Suppressor macrophage (primary cell): ENCODE data around the gene DNMT3A.
A peak's percentile ranks its signal among the peaks of the same experiment; 100 is the strongest.

Experiments
- DNase-seq, 4 experiments: peaks; one replicate each; pipeline ENCODE4 v3.0.0-alpha.2; 2020 to 2022

DNMT3A gene

GRCh38 chr2:25324905-25325592 lies 16.7 kb downstream of the DNMT3A start:
- no peak for DNase-seq

DNA sequence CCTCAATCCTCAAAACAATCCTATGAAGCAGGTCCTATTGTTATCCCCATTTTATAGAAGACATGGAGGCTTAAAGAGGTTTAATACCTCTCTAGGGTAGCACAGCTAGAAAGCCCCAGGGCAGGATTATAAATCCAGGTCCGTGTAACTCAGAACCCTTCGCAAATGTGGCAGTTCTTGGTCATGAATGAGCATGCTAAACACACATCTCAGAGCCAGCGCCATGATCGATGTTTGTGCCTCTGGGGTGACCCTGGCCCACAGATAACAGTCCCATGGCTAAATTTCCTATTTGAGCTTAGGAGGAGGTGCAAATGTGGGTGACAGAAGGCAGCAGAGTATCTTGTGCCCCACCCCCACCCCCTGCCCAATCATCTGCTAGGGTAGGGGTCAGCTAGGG lies 17.5 kb downstream of the DNMT3A start:
- no peak for DNase-seq

- no peak for DNase-seq
Observed at GRCh38 chr2:25323610-25324189, 18.0 kb downstream of the DNMT3A start.

DNA sequence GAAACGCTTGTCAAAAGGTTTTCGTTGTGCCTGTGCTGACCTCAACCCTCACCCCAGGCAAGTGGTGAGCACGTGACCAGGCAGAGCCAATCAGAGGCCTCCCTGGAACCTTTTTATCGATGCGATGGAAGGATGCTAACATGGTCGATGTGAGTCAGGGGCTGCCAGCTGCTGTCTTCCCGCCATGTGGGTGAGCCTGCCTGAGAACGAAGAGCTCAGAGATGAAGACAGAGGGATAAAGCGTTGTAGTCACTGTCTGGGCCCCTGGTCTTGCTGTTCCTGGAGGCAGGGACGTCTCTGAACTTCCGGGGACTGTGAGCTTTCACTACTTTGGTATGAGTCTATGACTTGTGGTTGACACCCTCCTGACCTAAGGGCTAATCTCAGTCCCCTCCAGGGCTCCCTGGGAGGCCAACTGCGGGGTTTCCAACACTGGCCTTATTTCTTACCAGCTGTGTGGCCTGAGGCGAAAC lies 18.6 kb downstream of the DNMT3A start:
- no peak for DNase-seq

GRCh38 chr2:25322312-25322711 lies 19.4 kb downstream of the DNMT3A start:
- peak in 2 of 4 experiments; percentile 38 for DNase-seq

- no peak for DNase-seq
Observed at GRCh38 chr2:25320077-25320476, 21.6 kb downstream of the DNMT3A start.

DNA sequence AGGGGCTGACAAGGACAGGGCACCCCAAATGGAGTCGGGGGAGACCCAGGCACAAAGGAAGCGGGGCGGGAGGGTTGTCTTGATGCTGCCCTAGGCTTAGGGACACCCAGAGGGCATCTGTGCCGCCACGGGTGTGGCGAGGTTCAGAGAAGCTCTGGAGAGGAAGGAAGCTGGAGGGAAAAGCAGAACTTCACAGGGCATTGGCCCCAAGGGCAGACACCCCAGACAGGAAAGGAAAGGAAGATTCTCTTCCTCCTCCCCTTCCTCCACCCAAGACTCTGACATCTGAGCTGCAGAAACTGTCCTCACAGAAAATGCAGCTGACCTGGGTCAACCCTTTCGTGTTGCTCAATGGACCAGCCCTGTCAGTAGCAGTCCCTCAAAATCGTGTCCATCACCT lies 25.6 kb downstream of the DNMT3A start:
- DNase-seq = peak; percentile 86 to 94 (median 94)

DNA sequence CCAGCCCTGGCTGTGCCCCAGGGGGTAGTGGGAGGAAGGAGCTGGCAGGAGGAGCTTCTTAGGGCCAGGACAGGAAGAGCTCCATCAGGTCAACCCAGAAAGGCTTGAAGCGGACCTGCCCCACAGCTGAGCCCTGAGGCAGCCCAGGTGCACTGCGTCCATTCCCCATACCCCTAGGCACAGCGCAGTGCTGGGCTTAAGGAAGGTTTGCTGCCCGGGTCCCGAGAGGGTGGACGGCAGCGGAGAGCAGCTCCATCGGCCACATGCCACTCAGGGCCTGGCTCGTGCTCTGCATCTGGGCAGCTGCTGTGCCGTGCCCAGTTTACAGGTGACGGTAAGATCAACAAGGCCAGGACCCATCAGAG lies 26.4 kb downstream of the DNMT3A start:
- DNase-seq = no peak

GRCh38 chr2:25314514-25315315 lies 27.0 kb downstream of the DNMT3A start:
- DNase-seq = peak; percentile 57 to 82 (median 77)

DNA sequence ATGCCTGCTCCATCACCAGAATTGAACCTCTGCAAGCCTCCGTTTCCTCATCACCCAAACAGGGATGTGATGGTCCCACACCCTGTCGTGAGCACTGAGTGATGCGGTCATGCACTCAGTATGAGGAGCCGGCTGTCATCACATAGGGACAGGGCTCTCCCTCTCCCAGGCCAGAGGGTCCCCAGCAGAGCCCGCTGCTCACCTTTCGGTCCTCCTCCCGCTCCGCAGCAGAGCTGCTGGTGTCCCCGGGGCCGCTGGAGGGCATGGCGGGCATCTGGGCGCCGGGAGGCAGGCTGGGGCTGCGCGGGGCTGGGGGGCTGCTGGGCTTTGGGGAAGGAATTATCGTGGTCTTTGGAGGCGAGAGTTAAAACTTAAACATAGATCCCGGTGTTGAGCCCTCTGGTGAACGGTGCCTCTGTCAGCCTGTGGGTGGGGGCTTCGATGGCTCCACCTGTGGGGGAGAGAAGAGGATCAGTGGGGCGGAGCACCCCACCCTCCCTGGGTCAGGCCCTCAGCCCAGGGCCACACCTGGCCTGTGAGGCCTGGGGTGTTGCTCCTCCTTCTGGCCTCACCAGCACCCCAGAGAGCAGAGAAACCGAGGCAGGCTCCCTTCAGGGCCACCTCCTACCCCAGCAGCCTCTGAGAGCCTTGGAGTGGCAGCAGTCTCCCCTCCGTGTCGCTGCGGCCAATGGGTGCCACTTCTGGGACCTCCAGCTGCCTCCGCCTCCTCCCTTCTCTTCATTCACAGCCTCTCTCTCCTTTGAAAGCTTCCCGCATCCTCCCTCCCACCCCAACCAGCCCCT lies 27.8 kb downstream of the DNMT3A start:
- DNase-seq = no peak

- no peak for DNase-seq
Observed at GRCh38 chr2:25312958-25313710, 28.6 kb downstream of the DNMT3A start.

GRCh38 chr2:25311865-25312575 lies 29.7 kb downstream of the DNMT3A start:
- DNase-seq = no peak

DNA sequence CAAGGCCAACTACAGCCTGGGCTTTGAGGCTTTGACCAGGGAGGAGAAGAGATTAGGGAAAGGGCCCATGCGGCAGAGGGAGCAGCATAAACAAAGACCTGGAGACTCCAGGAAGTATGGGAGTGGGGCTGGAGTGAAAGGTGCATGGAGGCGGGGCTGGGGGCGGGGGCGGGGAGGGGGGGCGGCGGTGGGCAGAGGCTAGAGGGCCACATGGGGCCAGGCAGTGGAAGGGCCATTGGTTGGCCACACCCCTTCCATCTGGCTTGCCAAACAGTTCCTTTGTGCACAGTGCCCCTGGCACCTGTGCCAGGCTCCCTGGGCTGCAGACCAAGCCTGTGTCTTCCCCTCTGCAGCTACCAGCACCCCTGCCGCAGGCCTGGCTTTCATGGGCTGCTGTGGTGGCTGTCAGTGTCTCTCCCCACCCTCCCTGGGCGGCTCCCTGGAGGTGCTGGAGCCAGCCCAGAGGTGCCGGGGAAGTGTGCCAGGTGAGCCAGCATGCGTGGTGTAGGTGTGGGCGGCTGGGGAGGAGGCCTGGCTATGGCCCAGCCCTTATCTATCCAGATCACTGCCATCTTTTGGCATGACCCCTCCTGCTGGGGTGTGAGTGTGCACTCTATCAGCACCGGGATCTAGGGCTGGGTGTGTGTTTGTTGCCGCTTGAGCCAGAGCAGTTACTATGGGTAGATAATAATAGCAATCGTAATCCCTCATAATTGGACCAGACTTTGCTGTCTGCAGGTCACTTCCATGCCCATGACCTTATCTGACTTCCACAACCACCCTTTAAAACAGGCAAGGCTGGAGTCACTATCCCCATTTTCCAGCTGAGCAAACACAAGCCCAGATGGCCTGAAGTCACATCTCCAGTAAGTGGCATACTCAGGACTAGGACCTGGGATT lies 30.5 kb downstream of the DNMT3A start:
- no peak for DNase-seq

- no peak for DNase-seq
Observed at GRCh38 chr2:25310709-25310964, 31.1 kb downstream of the DNMT3A start.

DNA sequence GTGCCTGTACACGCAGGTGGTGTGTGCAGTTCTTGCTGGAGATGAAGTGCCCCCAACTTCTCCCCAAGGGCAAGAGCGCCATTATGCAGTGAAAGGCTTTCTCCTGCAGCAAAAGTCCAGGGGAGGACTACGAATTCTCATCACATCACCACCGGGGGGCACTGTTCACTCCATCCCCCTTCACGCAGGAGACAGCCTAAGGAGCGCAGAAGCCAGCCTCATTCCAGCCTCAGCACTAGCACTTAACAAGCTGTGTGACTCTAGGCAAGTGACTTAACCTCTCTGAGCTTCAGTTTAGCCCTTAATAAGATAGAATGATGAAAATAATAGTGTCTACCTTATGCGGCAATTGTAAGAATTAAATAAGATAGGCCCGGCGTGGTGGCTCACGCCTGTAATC lies 32.3 kb downstream of the DNMT3A start:
- DNase-seq = peak; percentile 64 to 77 (median 70)

DNA sequence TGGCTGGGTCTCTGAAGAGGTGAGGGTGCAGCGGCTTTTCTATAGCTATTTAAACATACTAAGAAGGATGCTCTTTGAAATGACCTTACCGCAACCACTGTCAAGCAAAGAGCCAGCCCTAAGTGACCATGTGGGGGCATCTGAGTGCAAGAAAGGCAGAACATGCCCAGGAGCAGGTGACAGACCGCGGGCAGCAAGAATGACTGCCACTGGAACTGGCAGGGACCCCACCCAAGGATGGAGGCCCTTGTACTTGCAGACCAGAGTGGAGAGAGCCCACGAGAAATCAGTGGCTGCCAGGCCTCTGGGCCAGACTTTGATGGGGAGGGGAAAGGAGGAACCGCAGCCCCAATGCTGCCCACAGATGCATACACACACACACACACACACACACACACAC lies 33.1 kb downstream of the DNMT3A start:
- DNase-seq = no peak

- no peak for DNase-seq
Observed at GRCh38 chr2:25307949-25308557, 33.7 kb downstream of the DNMT3A start.

DNA sequence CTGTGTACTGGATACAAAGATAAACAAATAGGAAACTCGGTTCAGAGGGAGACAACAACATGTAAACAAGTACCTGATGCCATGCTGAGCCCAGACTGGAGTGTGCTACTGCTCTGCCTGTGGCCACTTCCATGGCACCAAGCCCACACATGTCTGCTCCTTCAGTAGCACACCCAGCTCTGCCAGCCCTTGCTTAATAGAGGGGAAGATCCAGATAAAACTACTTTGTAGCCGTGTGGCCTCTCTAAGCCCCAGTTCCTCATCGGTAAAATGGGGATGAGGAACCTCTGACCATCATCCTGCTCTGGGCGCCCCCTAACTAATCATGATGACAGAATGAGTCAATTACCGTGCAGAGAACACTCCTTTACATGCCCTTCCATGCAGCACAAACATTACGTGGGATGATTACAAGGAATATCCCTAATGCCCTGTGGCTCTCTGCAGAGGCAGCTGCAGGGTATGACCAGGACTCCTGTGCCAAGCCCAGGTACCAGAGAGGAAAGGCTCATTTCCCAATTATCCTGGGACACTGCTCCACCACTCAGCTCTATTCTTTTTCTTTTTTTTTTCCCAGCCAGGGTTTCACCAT lies 34.9 kb downstream of the DNMT3A start:
- peak; percentile 73 to 91 (median 84) for DNase-seq

- DNase-seq = no peak
Observed at GRCh38 chr2:25305775-25306174, 36.0 kb downstream of the DNMT3A start.
